ENCODE measurements around the gene CDS2. TPM values are rescaled to one million over a fixed set of nuclear protein-coding genes. Genes with fewer than 3 reads are reported as not detected.

CDS2 gene
- polyA plus RNA-seq, 1 donor from 2014 or later: 66.7 TPM

- H3K27me3 ChIP-seq (ENCODE audit: insufficient read depth, low read depth, low read length): no peaks in the 10 kb centered on the region
- peaks cover 3% of the 10 kb centered on the region for H3K36me3 ChIP-seq (ENCODE audit: insufficient read depth, low read length)
- TF ChIP-seq CTCF (IDR thresholded peaks at IDR 0.05; ENCODE audit: poor library complexity, severe bottlenecking) (no peak), RAD21 (conservative IDR thresholded peaks at IDR 0.05) (no peak)
- no peaks in the 10 kb centered on the region for H3F3A ChIP-seq (ENCODE audit: insufficient read depth, low read length, poor library complexity, severe bottlenecking)
- no peak overlapping the region for H3K9ac ChIP-seq (ENCODE audit: low read length)
- no peak overlapping the region for H2AFZ ChIP-seq (ENCODE audit: low read depth, low read length)
- no peaks in the 10 kb centered on the region for H4K20me1 ChIP-seq (ENCODE audit: insufficient read depth)
- H3K4me2 ChIP-seq (ENCODE audit: low read length): no peak overlapping the region
- H3K9me2 ChIP-seq (ENCODE audit: insufficient read depth, low read length): no peaks in the 10 kb centered on the region
- H3K4me3 ChIP-seq (ENCODE audit: low read length): no peak overlapping the region
- no peaks in the 10 kb centered on the region for H3K79me2 ChIP-seq (replicated peaks; ENCODE audit: insufficient read depth, low read length)
- no peak overlapping the region for H3K27ac ChIP-seq (ENCODE audit: low read length)
- no peaks in the 10 kb centered on the region for H3K9me3 ChIP-seq (ENCODE audit: low read length)
Observed at GRCh38 chr20:5180933-5181332, 54.1 kb downstream of the CDS2 start.

- Histone ChIP-seq H3K27ac (ENCODE audit: low read length) (no peak overlapping the region), H3K4me3 (ENCODE audit: low read length) (no peak overlapping the region), H3K36me3 (ENCODE audit: insufficient read depth, low read length) (peaks cover 3% of the 10 kb centered on the region), H2AFZ (ENCODE audit: low read depth, low read length) (no peak overlapping the region), H4K20me1 (ENCODE audit: insufficient read depth) (no peaks in the 10 kb centered on the region), H3K9me3 (ENCODE audit: low read length) (no peaks in the 10 kb centered on the region), H3K9me2 (ENCODE audit: insufficient read depth, low read length) (no peaks in the 10 kb centered on the region), H3K9ac (ENCODE audit: low read length) (no peak overlapping the region), H3K79me2 (replicated peaks; ENCODE audit: insufficient read depth, low read length) (no peaks in the 10 kb centered on the region), H3K27me3 (ENCODE audit: insufficient read depth, low read depth, low read length) (no peaks in the 10 kb centered on the region), H3F3A (ENCODE audit: insufficient read depth, low read length, poor library complexity, severe bottlenecking) (no peaks in the 10 kb centered on the region), H3K4me2 (ENCODE audit: low read length) (no peak overlapping the region)
- no peak for TF ChIP-seq SMC3 (conservative IDR thresholded peaks at IDR 0.05; ENCODE audit: poor library complexity)
- TF ChIP-seq CTCF (IDR thresholded peaks at IDR 0.05; ENCODE audit: poor library complexity, severe bottlenecking): no peak
- no peak for TF ChIP-seq TAF1 (IDR thresholded peaks at IDR 0.05; ENCODE audit: low read depth)
- TF ChIP-seq POLR2AphosphoS5 (IDR thresholded peaks at IDR 0.05): no peak
- TF ChIP-seq EZH2 (IDR thresholded peaks at IDR 0.05; ENCODE audit: borderline replicate concordance, insufficient read depth, low read length, poor library complexity, severe bottlenecking): no peak
- no peak for TF ChIP-seq RAD21 (conservative IDR thresholded peaks at IDR 0.05)
- TF ChIP-seq EP300 (conservative IDR thresholded peaks at IDR 0.05; ENCODE audit: poor library complexity, severe bottlenecking): no peak
- TF ChIP-seq MXI1 (conservative IDR thresholded peaks at IDR 0.05; ENCODE audit: poor library complexity, severe bottlenecking): no peak
- TF ChIP-seq REST (IDR thresholded peaks at IDR 0.05; ENCODE audit: borderline replicate concordance): no peak
Observed at GRCh38 chr20:5181492-5181891, 54.7 kb downstream of the CDS2 start.
